Heart left ventricle (tissue), 16 donors: ENCODE results near the gene UBE2L3. TPM values are rescaled to one million over a fixed set of nuclear protein-coding genes. Genes with fewer than 3 reads are reported as not detected.

Experiments used
- ATAC-seq, 4 donors: fragments of 200-7000 bp; cut with Tn5 transposase; one replicate each; pipeline ENCODE4 v1.9.1; 2020 to 2022; ENCODE audit warnings: moderate library complexity in 4 of 4, mild to moderate bottlenecking in 3 of 4, moderate number of reproducible peaks in 1 of 4
- DNase-seq, 5 donors: peaks; one replicate each; pipeline ENCODE4 v3.0.0-alpha.2; 2020
- H3K27ac ChIP-seq, 12 donors: fragments of 200-600 bp; sonication (generic) in 4 of 12; one replicate each; pipeline versions ENCODE4 v1.5.0 to v1.8.0; 2016 to 2022; ENCODE audit warnings: mild to moderate bottlenecking in 2 of 12
- H3K27me3 ChIP-seq, 9 donors: fragments of 200-600 bp; sonication (generic) in 2 of 9; one replicate each; pipeline versions ENCODE4 v1.5.1 to v1.8.0; 2016 to 2022; ENCODE audit warnings: mild to moderate bottlenecking in 3 of 9
- H3K36me3 ChIP-seq, 9 donors: fragments of 200-600 bp; sonication (generic) in 2 of 9; one replicate each; pipeline versions ENCODE4 v1.5.0 to v1.8.0; 2018 to 2022; ENCODE audit warnings: mild to moderate bottlenecking in 2 of 9
- H3K4me1 ChIP-seq, 12 donors: fragments of 200-600 bp; sonication (generic) in 4 of 12; one replicate each; pipeline versions ENCODE4 v1.5.0 to v1.8.0; 2016 to 2022; ENCODE audit warnings: mild to moderate bottlenecking in 3 of 12
- H3K4me3 ChIP-seq, 12 donors: fragments of 200-600 bp; sonication (generic) in 4 of 12; one replicate each; pipeline versions ENCODE4 v1.5.0 to v1.8.0; 2017 to 2022; ENCODE audit warnings: mild to moderate bottlenecking in 9 of 12, moderate library complexity in 4 of 12
- H3K9me3 ChIP-seq, 12 donors: fragments of 200-600 bp; sonication (generic) in 4 of 12; one replicate each; pipeline versions ENCODE4 v1.5.0 to v1.8.0; 2016 to 2022; ENCODE audit warnings: mild to moderate bottlenecking in 1 of 12
- POLR2A ChIP-seq, 2 donors: fragments of 450-650 bp; IDR thresholded peaks; one replicate each; pipeline ENCODE4 v1.6.1; 2017; ENCODE audit warnings: antibody characterized with exemption in 2 of 2, mild to moderate bottlenecking in 2 of 2, moderate library complexity in 2 of 2
- whole genome bisulfite sequencing, 4 donors: extraction: QIAGEN DNeasy Blood & Tissue Kit in 2 of 4; methylation state at CpG; one replicate each; pipeline versions ENCODE4 v1.1.5 to v1.1.7; 2013 to 2018; 5-methylcytosine and 5-hydroxymethylcytosine counted together
- intact Hi-C, 10 donors: fragments of 100-400 bp; cut with DNase I; formaldehyde crosslinking; loops; one replicate each; pipeline versions ENCODE4 v1.11.1 to v1.14.2; 2022
- polyA plus RNA-seq, 2 donors: library from polyadenylated mRNA; stranded (reverse); fragments of 200-250 nt; gene quantifications; one replicate each; pipeline ENCODE4 v1.2.3, GENCODE V29; 2013
- total RNA-seq, 9 donors: library from RNA; depleted of rRNA in 2 of 9; stranded (reverse); fragments of >200 nt in 2 of 9; fragmentation: NEBNext Ultra II Directional in 3 of 9; extraction: Animal tissue kit (Norgen Biotek cat#: 25700) in 3 of 9; gene quantifications; one replicate each; pipeline versions ENCODE4 v1.1.0 to v1.2.4, GENCODE V29; 2016 to 2023
- TF ChIP-seq, protein P1 (sequence below), 12 donors: fragments of 200-600 bp; sonication (generic) in 4 of 12; IDR thresholded peaks; one replicate each; pipeline versions ENCODE4 v1.5.0 to v1.8.0; 2018 to 2022; ENCODE audit warnings: antibody characterized with exemption in 12 of 12, mild to moderate bottlenecking in 5 of 12
- donor health status: ischemic (EF 13 %, LVEDD 7.1; RV severe dilation, severe dysfunction).
- donor health status: healthy with polysubstance abuse.
- donor health status: DM: no; HTN: yes; CAD: no.
- donor health status: DM: no; HTN: no; CAD: no.
- donor health status: ischemic (EF 25% LVEDD 6.9; RV normal size, moderate dysfunction).
- donor health status: ischemic (EF 25% LVEDD 5.7; RV mildly dilated, moderate dysfunction).
- donor health status: healthy.
- donor health status: DM: yes; HTN: yes; CAD: no.
- donor health status: ischemic (EF 35%, LVEDD 5.7; RV mildly dilated, moderate dysfunction).
- donor health status: nonischemic (EF 11% LVEDD 7.7; RV severe dilation, severe dysfunction).
- donor health status: DM: yes; HTN: yes; CAD: no.
- donor health status: PGD.
- donor health status: ischemic (EF 29% LVEDD 5.4; RV normal size, mild dysfunction).
- donor health status: nonischemic (EF 23%, LVEDD 6.1; RV moderate dilation, normal function).

The UBE2L3 gene
- total and polyA plus RNA-seq, 11 donors, result 42.9 to 73.1 (median 54.7) TPM

- TF ChIP-seq, protein P1, sequence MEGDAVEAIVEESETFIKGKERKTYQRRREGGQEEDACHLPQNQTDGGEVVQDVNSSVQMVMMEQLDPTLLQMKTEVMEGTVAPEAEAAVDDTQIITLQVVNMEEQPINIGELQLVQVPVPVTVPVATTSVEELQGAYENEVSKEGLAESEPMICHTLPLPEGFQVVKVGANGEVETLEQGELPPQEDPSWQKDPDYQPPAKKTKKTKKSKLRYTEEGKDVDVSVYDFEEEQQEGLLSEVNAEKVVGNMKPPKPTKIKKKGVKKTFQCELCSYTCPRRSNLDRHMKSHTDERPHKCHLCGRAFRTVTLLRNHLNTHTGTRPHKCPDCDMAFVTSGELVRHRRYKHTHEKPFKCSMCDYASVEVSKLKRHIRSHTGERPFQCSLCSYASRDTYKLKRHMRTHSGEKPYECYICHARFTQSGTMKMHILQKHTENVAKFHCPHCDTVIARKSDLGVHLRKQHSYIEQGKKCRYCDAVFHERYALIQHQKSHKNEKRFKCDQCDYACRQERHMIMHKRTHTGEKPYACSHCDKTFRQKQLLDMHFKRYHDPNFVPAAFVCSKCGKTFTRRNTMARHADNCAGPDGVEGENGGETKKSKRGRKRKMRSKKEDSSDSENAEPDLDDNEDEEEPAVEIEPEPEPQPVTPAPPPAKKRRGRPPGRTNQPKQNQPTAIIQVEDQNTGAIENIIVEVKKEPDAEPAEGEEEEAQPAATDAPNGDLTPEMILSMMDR (IDR thresholded peaks at IDR 0.05), result no peak
- WGBS, 4 donors, result 72 to 82% (median 76%) methylated on average over 4 of the region's 4 CpGs
- intact Hi-C loops, result loop anchor here in 1 of 10 donors (10.0 kb wide), 1 partner anchor 47 kb away; the partner anchor contains the start of genes CCDC116 and YDJC
- no peak overlapping the region for H3K4me3 ChIP-seq
- H3K36me3 ChIP-seq, result peaks cover 0 to 7% (median 3%) of the 10 kb centered on the region in 9 donors
- peak in 3 of 4 donors; percentile 5 to 29 (median 25) for ATAC-seq
- H3K9me3 ChIP-seq, result no peaks in the 10 kb centered on the region
- no peaks in the 10 kb centered on the region for H3K27me3 ChIP-seq
- no peak for DNase-seq
- H3K27ac ChIP-seq, result no peak overlapping the region
- H3K4me1 ChIP-seq, result peaks cover 5 to 71% (median 51%) of the 10 kb centered on the region in 12 donors
These were observed 20.5 kb downstream of the UBE2L3 start for GRCh38 chr22:21587803-21588611.

DNA sequence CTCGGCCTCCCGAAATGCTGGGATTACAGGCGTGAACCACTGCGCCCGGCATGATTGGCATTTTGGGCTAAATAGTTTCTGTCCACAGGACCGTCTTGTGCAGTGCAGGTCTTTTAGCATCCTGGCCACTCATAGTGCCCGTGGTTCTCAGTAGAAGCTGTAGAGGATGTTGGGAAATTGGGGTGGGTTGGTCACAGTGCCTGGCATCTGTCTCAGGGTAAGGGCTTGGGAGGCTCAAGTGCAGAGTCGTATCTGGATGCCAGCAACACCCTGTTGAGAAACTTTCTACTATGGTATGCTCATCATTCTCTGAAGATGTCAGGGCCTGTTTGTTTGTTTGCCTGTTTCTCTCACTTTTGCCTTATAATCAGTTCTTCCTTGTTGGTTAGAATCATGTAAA is 21.9 kb downstream of the UBE2L3 start:
- DNase-seq (no peak), ATAC-seq (no peak)
- H3K36me3 ChIP-seq, result peaks cover 0 to 21% (median 17%) of the 10 kb centered on the region in 9 donors
- H3K27me3 ChIP-seq, result no peaks in the 10 kb centered on the region
- H3K4me3 ChIP-seq, result no peak overlapping the region
- H3K9me3 ChIP-seq, result no peaks in the 10 kb centered on the region
- TF ChIP-seq POLR2A (IDR thresholded peaks at IDR 0.05), result no peak
- TF ChIP-seq, protein P1 (IDR thresholded peaks at IDR 0.05), result no peak
- intact Hi-C loops, result loop anchor here in 1 of 10 donors (10.0 kb wide), 1 partner anchor 45 kb away; the partner anchor contains the start of genes CCDC116 and YDJC
- WGBS, 4 donors, result 84 to 91% (median 88%) methylated on average over 8 of the region's 8 CpGs
- no peak overlapping the region for H3K27ac ChIP-seq
- peaks cover 5 to 77% (median 58%) of the 10 kb centered on the region in 12 donors for H3K4me1 ChIP-seq

GRCh38 chr22:21590809-21591641 is 23.5 kb downstream of the UBE2L3 start:
- 77 to 82% (median 78%) methylated on average over 9 of the region's 9 CpGs for WGBS, 4 donors
- peaks cover 0 to 37% (median 33%) of the 10 kb centered on the region in 9 donors for H3K36me3 ChIP-seq
- no peak for DNase-seq
- peaks cover 5 to 87% (median 66%) of the 10 kb centered on the region in 12 donors for H3K4me1 ChIP-seq
- H3K4me3 ChIP-seq, result no peak overlapping the region
- no peak for ATAC-seq
- peak overlapping the region in 2 of 12 donors; percentile 6 to 35 for H3K27ac ChIP-seq
- intact Hi-C loops, result loop anchor here in 1 of 10 donors (5.0 kb wide), 1 partner anchor 36 kb away; no protein-coding TSS in a partner anchor
- H3K27me3 ChIP-seq, result no peaks in the 10 kb centered on the region
- no peaks in the 10 kb centered on the region for H3K9me3 ChIP-seq
- TF ChIP-seq, protein P1 (IDR thresholded peaks at IDR 0.05), result no peak
- no peak for TF ChIP-seq POLR2A (IDR thresholded peaks at IDR 0.05)
